ENCODE data around the gene PLA2G4E.

The PLA2G4E gene

GRCh38 chr15:42050484-42051255, 29.8 kb upstream of the PLA2G4E start:
- no peak for DNase-seq (ENCODE audit: low read depth in 2 of 2)

GRCh38 chr15:42048821-42049200, 28.0 kb upstream of the PLA2G4E start:
- DNase-seq (ENCODE audit: low read depth in 2 of 2) = no peak

DNA sequence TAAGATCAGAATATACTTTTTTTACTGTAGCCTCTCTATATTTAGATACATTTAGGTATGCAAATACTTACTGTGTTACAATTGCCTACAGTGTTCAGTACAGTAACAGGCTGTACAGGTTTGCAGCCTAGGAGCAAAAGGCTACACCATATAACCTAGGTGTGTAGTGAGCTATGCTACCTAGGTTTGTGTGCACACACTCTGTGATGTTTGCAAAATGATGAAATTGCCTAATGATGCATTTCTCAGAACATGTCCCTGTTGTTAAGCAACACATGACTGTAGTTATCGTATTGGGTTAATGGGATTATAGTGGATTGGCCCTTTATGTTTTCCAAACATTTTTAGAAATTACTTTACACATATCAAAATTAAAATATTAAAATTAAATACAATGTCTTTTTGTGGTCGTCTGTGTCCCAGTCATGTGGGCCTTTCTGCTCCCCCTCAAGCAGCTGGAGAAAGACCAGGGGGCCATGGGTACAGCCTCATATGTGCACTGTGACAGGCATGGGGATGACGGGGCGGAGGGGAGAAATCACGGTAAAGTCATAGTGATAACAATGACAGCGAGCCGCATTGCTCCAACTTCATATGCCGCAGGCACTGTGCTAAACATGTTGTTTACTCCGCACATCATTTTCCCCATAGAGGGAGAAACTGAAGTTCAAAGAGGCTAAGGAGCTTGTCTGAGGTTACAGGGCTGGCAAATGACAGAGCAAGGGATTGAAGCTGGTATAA, 27.4 kb upstream of the PLA2G4E start:
- no peak for DNase-seq (ENCODE audit: low read depth in 2 of 2)

DNA sequence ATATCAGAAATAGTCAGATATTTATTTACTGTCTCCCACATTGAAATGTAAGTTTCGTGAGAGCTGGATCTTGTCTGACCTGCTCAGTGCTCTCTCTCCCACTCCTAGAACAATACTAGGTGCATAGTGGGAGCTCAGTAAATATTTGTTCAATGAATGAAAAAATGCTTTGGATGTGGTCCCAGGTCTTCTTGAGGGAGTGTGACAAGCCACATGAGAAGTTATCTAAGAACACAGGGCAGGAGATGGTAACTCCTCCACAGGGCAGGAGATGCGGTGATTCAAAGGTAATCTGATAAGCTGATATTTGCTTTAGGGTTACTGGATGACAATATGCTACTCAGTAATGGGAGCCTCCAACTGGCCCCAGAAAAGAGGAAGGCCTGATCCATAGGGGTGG, 25.8 kb upstream of the PLA2G4E start:
- no peak for DNase-seq (ENCODE audit: low read depth in 2 of 2)

- no peak for DNase-seq (ENCODE audit: low read depth in 2 of 2)
Observed at GRCh38 chr15:42045211-42045615, 24.4 kb upstream of the PLA2G4E start.

GRCh38 chr15:42042602-42043400, 22.0 kb upstream of the PLA2G4E start:
- DNase-seq (ENCODE audit: low read depth in 2 of 2) = no peak

GRCh38 chr15:42038401-42038800, 17.6 kb upstream of the PLA2G4E start:
- DNase-seq (ENCODE audit: low read depth in 2 of 2) = no peak

GRCh38 chr15:42037656-42038055, 16.8 kb upstream of the PLA2G4E start:
- no peak for DNase-seq (ENCODE audit: low read depth in 2 of 2)

GRCh38 chr15:42036966-42037365, 16.1 kb upstream of the PLA2G4E start:
- DNase-seq (ENCODE audit: low read depth in 2 of 2) = no peak

DNA sequence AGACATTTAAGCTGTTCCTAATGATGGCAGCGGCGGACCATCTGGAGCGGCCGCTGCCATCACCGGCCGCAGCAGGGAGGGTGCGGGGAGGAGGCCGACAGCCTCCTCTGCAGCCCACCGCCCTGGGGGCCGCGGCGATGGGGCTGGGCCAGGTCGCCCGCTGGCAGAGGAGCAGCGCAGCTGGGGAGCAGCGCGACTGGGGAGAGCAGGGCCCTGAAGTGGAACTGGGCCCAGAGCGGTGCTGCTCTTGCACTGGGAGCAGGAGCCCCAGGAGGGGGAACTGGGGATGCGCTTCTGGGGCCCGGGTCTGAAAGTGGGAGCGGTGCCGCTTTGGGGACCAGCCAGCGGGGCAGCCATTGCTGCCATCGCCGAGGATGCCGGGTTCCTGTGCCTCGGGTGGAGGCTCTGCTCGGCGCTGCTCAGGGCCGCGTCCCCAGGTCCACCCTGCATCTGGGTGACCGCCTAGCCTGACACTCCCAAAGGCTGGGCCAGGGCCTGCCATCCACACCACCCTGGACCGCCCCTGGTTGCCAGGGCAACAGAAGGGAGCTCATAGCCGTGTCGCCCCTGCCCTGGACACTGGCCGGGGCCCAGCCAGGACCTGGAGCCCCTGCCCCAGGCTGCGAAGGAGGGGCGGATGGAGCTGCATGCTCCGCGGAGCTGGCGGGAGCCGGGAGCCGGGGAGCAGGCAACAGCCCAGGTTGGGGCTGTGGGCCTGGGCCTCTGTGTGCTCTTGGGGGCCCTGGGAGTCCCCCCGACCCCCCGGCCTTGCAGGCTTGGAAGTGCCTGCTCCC, 15.5 kb upstream of the PLA2G4E start:
- DNase-seq (ENCODE audit: low read depth in 2 of 2) = no peak

DNA sequence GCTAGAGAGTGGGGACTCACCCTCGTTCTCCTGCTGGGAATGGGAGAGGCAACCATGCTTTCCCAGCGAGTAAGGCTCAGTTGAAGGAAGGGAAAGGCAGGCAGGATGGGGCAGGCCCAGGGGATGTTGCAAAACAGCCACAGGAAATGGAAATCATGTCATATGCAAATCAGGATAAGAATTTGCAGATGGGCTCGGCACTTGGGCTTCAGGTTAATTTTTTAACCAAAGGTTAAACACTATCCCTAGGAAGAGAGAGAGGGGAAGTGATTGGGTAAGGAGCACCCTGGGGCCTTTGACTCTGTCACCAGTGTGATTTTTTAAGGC, 14.6 kb upstream of the PLA2G4E start:
- DNase-seq (ENCODE audit: low read depth in 2 of 2) = no peak

- no peak for DNase-seq (ENCODE audit: low read depth in 2 of 2)
Observed at GRCh38 chr15:42034628-42035434, 14.0 kb upstream of the PLA2G4E start.

DNA sequence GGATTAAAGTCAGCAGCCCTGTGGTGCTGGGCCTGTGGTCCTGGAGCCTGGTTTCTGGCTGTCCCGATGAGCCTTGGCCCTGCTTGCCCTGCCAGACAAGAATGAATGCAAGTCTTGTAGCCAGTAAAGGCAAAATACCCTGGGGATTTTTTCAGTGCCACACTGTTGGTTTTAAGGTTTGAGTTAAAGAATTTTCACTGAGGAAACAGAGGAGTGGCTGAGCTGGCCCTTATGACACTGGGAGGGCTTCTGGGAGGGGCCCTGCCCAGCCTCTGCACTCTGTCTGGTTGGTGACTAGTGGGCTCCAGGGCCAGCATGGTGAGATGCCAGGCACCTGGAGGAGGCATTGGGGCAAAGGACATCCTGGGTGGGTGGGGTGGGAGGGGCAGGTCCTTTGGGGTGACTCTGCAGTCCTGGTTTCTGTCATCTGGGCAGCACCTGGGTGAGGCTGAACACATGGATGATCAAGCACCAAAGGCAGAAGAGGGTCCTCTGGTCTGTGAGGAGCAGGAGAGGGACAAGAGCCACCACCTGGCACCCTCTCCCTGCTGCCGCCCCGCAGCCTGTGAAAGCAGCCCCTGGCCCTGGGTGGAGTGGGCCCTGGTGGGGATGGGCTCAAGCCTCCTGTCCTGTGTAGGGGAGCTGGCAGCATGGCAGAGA, 12.5 kb upstream of the PLA2G4E start:
- DNase-seq (ENCODE audit: low read depth in 2 of 2) = no peak

GRCh38 chr15:42032376-42033213, 11.8 kb upstream of the PLA2G4E start:
- DNase-seq (ENCODE audit: low read depth in 2 of 2) = no peak

GRCh38 chr15:42031198-42031915, 10.5 kb upstream of the PLA2G4E start:
- DNase-seq (ENCODE audit: low read depth in 2 of 2) = no peak

- DNase-seq (ENCODE audit: low read depth in 2 of 2) = no peak
Observed at GRCh38 chr15:42027521-42027920, 6.7 kb upstream of the PLA2G4E start.

- DNase-seq (ENCODE audit: low read depth in 2 of 2) = no peak
Observed at GRCh38 chr15:42024303-42024702, 3.5 kb upstream of the PLA2G4E start.

GRCh38 chr15:42021593-42021992, 751 bp upstream of the PLA2G4E start:
- DNase-seq (ENCODE audit: low read depth in 2 of 2) = no peak
